GM12801 (cell line): ENCODE data around the gene IER5.

Source experiments
- CTCF ChIP-seq: IDR thresholded peaks from one replicate; pipeline ENCODE4 v1.5.1; 2011; ENCODE audit warnings: control low read depth; ENCODE audit not compliant: insufficient read length; ENCODE audit errors: extremely low read depth

IER5 gene

GRCh38 chr1:181088079-181089016, at the start of gene IER5:
IER5 (plus strand) TSS chr1:181088700; CDS start chr1:181088903, 203 bp downstream.
- TF ChIP-seq CTCF = no peak

GRCh38 chr1:181040284-181040865, 48.1 kb upstream of the IER5 start:
- TF ChIP-seq CTCF = no peak

GRCh38 chr1:181043025-181043888, 45.2 kb upstream of the IER5 start:
- no peak for TF ChIP-seq CTCF

GRCh38 chr1:181044449-181044966, 44.0 kb upstream of the IER5 start:
- TF ChIP-seq CTCF = no peak

- TF ChIP-seq CTCF = no peak
These were observed 39.1 kb upstream of the IER5 start for GRCh38 chr1:181049378-181049777.

GRCh38 chr1:181050922-181051321, 37.6 kb upstream of the IER5 start:
- no peak for TF ChIP-seq CTCF

- TF ChIP-seq CTCF = no peak
These were observed 31.9 kb upstream of the IER5 start for GRCh38 chr1:181056560-181056959.
